Posterior vena cava (tissue), 2 donors: ENCODE results near the gene KLHL26. TPM values are rescaled to one million over a fixed set of nuclear protein-coding genes. Genes with fewer than 3 reads are reported as not detected.

Experiments
- DNase-seq: peaks from one replicate; pipeline ENCODE4 v3.0.0-alpha.2; 2020; ENCODE audit warnings: low spot score
- intact Hi-C, 2 donors: fragments of 100-400 bp; cut with DNase I; formaldehyde crosslinking; loops; one replicate each; pipeline versions ENCODE4 v1.14.1 to v1.14.2; 2022 to 2023
- total RNA-seq, 2 donors: library from RNA; stranded (reverse); fragmentation: NEBNext Ultra II Directional; extraction: Animal tissue kit (Norgen Biotek cat#: 25700); gene quantifications; one replicate each; pipeline ENCODE4 v1.2.1, GENCODE V29; 2021
- donor health status: DM: yes; HTN: yes; CAD: no.
- donor health status: DM: yes; HTN: yes; CAD: no.

Gene KLHL26
- total RNA-seq, 2 donors from 2014 or later, result 14.5 to 17.6 TPM

DNA sequence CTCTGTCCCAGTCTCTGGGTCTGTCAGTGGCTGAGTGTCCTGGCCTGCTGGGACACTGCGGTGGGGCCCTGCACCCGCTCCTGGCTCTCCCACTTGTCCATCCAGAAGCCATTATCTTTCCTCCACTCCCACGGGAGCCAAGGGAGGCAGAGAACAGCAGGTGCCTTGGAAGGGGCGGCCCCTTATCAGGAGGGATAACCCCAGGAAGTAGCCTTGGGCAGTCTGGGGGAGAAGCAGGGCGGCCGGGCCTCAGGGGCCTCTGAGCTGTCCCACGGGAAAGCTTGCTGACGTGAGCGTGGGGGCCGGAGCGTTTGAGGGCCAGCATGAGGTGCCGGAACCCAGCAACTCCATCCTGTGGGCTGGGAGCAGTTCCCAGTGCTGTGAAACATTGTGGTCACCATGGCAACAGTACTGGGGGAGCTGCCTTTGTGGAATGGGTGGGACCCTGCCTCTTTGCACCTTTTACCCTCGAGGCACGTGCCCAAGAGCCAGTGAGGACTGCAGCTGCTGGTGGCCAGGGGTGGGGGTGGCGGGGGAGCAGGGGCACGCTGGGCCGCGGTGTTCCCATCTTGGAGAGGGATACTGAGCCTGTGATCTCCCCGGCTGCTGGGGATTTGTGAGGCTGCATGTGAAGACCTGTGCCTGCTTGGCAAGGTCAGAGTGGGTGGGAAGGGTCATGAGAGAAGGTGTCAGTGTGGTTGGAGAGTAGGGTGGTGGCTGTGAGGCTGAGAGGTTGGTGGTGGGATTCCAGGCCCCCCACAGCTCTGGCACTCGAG lies 20.9 kb downstream of the KLHL26 start:
- DNase-seq, result peak; percentile 95
- intact Hi-C loops, result no loop called here

DNA sequence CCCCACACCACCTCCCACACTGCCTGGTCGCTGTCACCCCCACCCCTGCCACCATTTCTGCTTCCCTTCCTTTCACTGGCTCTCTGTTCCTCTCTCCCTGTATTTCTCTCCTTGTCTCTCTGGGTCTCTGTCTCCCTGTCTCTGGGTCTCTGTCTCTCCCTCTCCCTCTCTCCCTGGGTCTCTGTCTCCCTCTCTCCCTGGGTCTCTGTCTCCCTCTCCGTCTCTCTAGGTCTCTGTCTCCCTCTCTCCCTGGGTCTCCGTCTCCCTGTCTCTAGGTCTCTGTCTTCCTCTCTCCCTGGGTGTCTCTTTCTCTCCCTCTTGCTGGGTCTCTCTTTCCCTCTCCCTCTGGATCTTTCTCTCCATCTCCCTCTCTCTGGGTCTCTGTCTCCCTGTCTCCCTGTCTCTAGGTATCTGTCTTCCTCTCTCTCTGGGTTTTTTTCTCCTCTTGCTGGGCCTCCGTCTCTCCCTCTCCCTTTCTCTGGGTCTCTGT lies 21.6 kb downstream of the KLHL26 start:
- DNase-seq, result no peak
- intact Hi-C loops, result no loop called here

DNA sequence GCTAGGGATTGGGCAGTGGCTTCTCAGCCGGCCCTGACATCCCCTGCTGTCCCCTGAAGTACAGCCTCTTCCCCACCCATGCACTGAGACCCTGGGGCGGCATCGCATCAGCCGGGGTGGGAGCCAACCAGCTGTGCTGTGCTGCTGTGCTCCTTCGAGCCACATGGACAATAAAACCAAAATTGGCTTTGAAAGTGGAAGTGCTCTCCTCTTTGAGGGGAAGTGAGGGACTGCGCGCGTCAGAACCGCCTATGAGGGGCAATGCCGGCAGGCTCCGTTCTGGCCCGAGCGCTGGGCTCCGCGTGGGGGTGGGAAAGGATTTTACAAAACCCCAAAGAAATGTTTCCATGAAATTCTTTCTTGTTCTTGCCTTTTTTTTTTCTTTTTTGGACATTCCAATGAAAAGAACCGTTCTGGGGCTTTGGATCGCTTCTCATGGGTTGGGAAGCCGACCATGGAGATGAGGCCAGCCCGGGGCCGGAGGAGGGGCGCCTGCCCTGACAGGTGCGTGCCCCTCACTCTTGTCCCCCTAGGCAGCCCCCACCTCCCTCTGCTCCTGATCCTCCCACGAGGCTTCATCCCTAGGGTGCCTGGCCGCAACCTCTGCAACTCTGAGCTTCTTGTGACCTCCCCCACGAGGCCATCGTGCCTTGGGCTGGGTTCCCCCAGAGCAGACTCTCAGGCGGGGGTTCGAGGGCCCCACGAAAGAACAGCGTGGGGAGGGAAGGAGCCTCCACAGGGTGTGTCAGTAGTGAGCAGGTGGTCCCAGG lies 22.6 kb downstream of the KLHL26 start:
- intact Hi-C loops, result loop anchor here in 1 of 2 donors (1.0 kb wide), 1 partner anchor 14 kb away; no protein-coding TSS in a partner anchor
- peak; percentile 95 for DNase-seq

GRCh38 chr19:18660051-18660910 lies 23.5 kb downstream of the KLHL26 start:
- peak; percentile 98 for DNase-seq
- intact Hi-C loops, result no loop called here

- no peak for DNase-seq
Observed at GRCh38 chr19:18660939-18661670, 24.3 kb downstream of the KLHL26 start.

GRCh38 chr19:18662972-18663732 lies 26.3 kb downstream of the KLHL26 start:
- DNase-seq, result no peak
- intact Hi-C loops, result no loop called here

More at GRCh38 chr19:18660939-18661670, 24.3 kb downstream of the KLHL26 start:
- intact Hi-C loops, result no loop called here

GRCh38 chr19:18663940-18664530 lies 27.2 kb downstream of the KLHL26 start:
- intact Hi-C loops, result no loop called here
- DNase-seq, result peak; percentile 83

DNA sequence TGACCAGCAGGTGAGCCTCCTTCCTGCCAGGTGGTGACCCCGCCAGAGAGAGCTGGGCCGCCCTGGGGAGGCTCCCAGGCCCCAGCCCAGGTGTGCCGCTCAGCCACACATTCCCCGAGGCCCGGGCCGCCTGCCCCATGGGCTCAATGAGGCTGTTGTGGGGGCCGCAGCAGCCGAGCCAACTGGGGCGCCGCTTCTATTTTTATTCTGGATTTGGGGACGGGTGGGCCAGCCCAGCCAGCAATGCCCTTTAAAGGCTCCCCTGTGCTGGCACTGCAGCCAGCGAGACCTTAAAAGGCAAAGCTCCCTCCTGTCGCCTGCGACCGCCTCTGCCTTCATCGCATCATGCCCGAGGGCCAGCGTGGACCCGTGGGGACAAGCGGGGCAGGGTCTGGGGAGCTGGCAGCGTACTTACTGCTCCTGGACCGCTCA lies 29.0 kb downstream of the KLHL26 start:
- no peak for DNase-seq
- intact Hi-C loops, result no loop called here

DNA sequence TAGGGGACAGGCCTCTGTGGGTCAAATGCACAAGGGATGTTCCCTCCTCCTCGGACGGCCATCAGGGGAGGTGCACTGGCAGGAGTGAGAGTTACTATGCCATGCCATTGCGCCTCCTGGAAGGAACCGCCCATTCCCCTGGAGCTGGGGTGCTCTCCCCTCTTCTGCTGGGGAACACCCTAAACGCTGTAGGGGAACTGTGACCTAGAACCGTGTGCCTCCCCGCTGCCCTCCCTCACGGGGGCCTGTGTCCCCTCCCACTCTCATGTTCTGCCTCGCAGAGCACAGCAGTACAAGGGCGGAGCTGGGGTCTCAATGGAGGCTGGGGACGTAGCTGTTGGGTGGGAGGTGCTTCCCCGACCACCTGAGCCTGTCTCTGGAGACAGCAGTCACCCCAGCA lies 29.5 kb downstream of the KLHL26 start:
- intact Hi-C loops, result no loop called here
- no peak for DNase-seq

DNA sequence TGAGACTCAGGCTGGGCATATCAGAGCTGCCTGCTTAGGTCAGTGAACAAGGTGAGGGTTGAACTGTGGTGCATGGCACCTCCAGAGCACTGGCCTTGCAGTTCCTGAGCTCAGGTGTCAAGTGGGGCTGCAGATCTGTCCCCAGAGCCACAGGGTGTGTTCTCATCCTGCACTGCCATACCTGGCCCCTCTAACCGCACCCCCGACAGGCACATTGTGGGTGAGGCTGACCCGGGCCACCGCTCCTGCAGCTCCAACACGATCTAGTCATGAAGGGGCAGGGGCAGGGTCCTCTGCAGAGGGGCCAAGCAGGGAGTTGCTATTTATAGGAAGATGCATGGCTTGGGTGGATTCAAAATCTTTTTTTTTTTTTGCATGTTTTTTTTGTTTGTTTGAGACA lies 30.0 kb downstream of the KLHL26 start:
- intact Hi-C loops, result no loop called here
- DNase-seq, result no peak

- DNase-seq, result no peak
- intact Hi-C loops, result no loop called here
Observed at GRCh38 chr19:18667531-18668251, 30.9 kb downstream of the KLHL26 start.

GRCh38 chr19:18668252-18668631 lies 31.4 kb downstream of the KLHL26 start:
- no peak for DNase-seq
- intact Hi-C loops, result no loop called here

DNA sequence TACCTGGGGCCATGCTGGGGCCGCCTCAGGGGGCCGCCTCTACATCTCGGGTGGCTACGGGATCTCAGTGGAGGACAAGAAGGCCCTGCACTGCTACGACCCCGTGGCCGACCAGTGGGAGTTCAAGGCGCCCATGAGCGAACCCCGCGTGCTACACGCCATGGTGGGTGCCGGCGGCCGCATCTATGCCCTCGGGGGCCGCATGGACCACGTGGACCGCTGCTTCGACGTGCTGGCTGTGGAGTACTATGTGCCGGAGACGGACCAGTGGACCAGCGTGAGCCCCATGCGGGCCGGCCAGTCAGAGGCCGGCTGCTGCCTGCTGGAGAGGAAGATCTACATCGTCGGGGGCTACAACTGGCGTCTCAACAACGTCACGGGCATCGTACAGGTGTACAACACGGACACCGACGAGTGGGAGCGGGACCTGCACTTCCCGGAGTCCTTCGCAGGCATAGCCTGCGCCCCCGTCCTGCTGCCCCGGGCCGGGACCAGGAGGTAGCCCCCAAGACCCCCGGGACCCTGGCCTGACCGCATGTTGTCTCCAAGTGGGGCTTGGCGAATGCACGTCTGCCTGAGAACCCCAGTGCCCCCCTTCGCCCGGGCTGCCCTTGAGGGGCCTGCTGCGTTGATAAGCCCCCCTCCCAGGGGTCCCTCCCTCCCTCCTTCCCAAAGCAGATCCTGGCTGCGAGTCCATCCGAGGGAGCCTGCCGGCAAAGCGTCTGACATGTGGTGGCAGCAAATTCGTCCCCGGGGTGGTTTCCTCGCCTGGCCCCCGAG lies 32.1 kb downstream of the KLHL26 start:
- intact Hi-C loops, result no loop called here
- no peak for DNase-seq

GRCh38 chr19:18669524-18669817 lies 32.6 kb downstream of the KLHL26 start:
- intact Hi-C loops, result no loop called here
- DNase-seq, result no peak

DNA sequence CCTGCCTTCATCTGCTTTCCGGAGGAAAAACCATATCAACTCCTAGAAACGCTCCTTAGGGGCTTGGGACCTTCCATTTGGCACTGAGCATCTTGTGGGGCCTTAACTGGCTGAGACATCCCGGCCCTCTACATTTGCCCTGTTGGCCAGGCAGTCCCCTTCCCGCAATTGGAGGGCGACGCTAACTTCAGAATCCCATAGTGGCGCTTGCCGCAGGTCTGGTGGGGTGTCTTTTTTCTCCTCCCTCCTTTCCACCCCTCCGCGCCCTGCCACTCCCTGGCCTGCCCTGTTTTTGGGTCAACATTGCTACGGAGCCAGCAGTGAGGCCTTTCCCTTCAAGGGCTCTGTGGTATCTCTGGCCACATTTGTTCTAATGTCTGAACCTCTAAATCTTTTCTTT lies 33.1 kb downstream of the KLHL26 start:
- intact Hi-C loops, result loop anchor here (5.0 to 10.0 kb wide), 2 partner anchors 65 to 78 kb away; partner anchors contain the start of gene CRLF1 (in 1 of the 2)
- no peak for DNase-seq

DNA sequence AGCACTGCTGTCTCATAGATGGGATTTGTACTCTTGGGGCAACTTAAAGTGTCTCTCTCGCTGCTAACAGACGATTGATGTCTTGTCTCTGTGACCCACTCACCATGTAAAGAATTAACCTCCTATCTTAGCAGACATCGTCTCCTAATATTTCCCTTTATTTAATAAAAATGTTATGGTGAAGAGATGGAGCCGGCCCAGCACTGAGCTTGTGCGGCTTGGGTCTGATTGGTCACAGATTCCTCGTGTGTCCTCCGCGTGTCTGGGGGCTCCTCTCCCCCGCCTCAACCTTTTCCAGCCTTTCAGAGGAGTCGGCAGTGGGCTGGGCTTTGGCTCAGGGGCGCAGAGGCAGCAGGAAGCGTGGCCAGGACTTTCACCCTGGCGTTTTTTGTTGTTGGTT lies 33.5 kb downstream of the KLHL26 start:
- peak; percentile 82 for DNase-seq
- intact Hi-C loops, result loop anchor here (5.0 to 10.0 kb wide), 2 partner anchors 66 to 78 kb away; partner anchors contain the start of gene CRLF1 (in 1 of the 2)
